Activated CD4-positive, alpha-beta T cell treated with anti-CD3 and anti-CD28 coated beads for 4 hours (primary cell): Measurements from ENCODE around the gene MRPS15.

Source experiments
- DNase-seq, 2 donors: peaks; one replicate each; pipeline ENCODE4 v3.0.0-alpha.2; 2020

MRPS15 gene

GRCh38 chr1:36456391-36456928 lies 7.7 kb downstream of the MRPS15 start:
- DNase-seq, result no peak

- no peak for DNase-seq
Measured at GRCh38 chr1:36455386-36455785, 8.8 kb downstream of the MRPS15 start.

GRCh38 chr1:36453600-36454388 lies 10.4 kb downstream of the MRPS15 start:
- no peak for DNase-seq

GRCh38 chr1:36453051-36453450 lies 11.1 kb downstream of the MRPS15 start:
- DNase-seq, result no peak

GRCh38 chr1:36450919-36451305 lies 13.3 kb downstream of the MRPS15 start:
- no peak for DNase-seq

- DNase-seq, result peak; percentile 79 to 81
Measured at GRCh38 chr1:36450270-36450918, 13.8 kb downstream of the MRPS15 start, which contains the start of gene OSCP1. TSS of gene OSCP1 (minus strand) at chr1:36450451. CDS start at chr1:36450369, 82 bp downstream.

- no peak for DNase-seq
Measured at GRCh38 chr1:36448530-36449056, 15.6 kb downstream of the MRPS15 start.

- DNase-seq, result no peak
Measured at GRCh38 chr1:36447450-36447849, 16.7 kb downstream of the MRPS15 start.

- no peak for DNase-seq
Measured at GRCh38 chr1:36446746-36447145, 17.4 kb downstream of the MRPS15 start.

- DNase-seq, result no peak
Measured at GRCh38 chr1:36446271-36446670, 17.9 kb downstream of the MRPS15 start.

- no peak for DNase-seq
Measured at GRCh38 chr1:36443297-36443696, 20.9 kb downstream of the MRPS15 start.

GRCh38 chr1:36442337-36442736 lies 21.8 kb downstream of the MRPS15 start:
- DNase-seq, result no peak

- no peak for DNase-seq
Measured at GRCh38 chr1:36440646-36441045, 23.5 kb downstream of the MRPS15 start.

- DNase-seq, result no peak
Measured at GRCh38 chr1:36440044-36440443, 24.1 kb downstream of the MRPS15 start.

- DNase-seq, result no peak
Measured at GRCh38 chr1:36438715-36439114, 25.5 kb downstream of the MRPS15 start.

GRCh38 chr1:36436821-36437220 lies 27.4 kb downstream of the MRPS15 start:
- DNase-seq, result no peak

GRCh38 chr1:36433102-36433501 lies 31.1 kb downstream of the MRPS15 start:
- no peak for DNase-seq

- no peak for DNase-seq
Measured at GRCh38 chr1:36432616-36433015, 31.6 kb downstream of the MRPS15 start.

- DNase-seq, result no peak
Measured at GRCh38 chr1:36425791-36426190, 38.4 kb downstream of the MRPS15 start.

GRCh38 chr1:36421649-36422048 lies 42.5 kb downstream of the MRPS15 start:
- DNase-seq, result no peak

- DNase-seq, result peak; percentile 82 to 94
Measured at GRCh38 chr1:36420836-36421317, 43.3 kb downstream of the MRPS15 start.

- DNase-seq, result no peak
Measured at GRCh38 chr1:36420409-36420808, 43.8 kb downstream of the MRPS15 start.

- no peak for DNase-seq
Measured at GRCh38 chr1:36419569-36419968, 44.6 kb downstream of the MRPS15 start.

GRCh38 chr1:36419140-36419539 lies 45.0 kb downstream of the MRPS15 start:
- DNase-seq, result no peak
